SK-N-SH (cell line): ENCODE measurements around the gene ABI3.
A peak's percentile ranks its signal among the peaks of the same experiment; 100 is the strongest.

ENCODE experiments used
- TF ChIP-seq, protein P1 (sequence below): fragments of 200-600 bp; sonication (generic); IDR thresholded peaks from 2 replicates; pipeline ENCODE4 v1.6.1; 2017; ENCODE audit warnings: antibody characterized with exemption, mild to moderate bottlenecking, moderate library complexity
- TF ChIP-seq, protein P2 (sequence below): IDR thresholded peaks from 2 replicates; pipeline ENCODE4 v1.4.0; 2012; ENCODE audit warnings: low read depth

DNA sequence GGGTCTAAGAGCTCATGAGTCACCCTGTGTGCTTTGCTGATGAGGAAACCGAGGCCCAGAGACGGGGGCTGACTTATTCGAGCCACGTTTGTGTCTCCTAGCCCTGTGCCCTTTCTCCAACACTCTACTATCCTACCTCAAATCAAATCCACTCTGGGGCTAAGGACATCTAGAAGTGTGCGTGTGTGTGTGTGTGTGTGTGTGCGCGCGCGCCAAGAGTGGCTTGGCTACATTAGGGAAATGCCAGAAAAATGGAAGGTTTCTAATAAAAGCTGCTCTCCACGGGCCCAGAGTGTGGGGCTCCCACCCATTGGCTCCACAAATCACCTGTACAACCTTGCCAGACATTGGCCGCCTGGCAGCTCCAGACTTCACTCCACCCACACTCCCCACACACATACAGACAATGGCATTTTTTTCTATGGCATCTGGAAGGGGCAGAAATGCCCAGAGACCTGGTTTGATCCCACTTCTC is 50.3 kb downstream of the ABI3 start:
- TF ChIP-seq, protein P1, sequence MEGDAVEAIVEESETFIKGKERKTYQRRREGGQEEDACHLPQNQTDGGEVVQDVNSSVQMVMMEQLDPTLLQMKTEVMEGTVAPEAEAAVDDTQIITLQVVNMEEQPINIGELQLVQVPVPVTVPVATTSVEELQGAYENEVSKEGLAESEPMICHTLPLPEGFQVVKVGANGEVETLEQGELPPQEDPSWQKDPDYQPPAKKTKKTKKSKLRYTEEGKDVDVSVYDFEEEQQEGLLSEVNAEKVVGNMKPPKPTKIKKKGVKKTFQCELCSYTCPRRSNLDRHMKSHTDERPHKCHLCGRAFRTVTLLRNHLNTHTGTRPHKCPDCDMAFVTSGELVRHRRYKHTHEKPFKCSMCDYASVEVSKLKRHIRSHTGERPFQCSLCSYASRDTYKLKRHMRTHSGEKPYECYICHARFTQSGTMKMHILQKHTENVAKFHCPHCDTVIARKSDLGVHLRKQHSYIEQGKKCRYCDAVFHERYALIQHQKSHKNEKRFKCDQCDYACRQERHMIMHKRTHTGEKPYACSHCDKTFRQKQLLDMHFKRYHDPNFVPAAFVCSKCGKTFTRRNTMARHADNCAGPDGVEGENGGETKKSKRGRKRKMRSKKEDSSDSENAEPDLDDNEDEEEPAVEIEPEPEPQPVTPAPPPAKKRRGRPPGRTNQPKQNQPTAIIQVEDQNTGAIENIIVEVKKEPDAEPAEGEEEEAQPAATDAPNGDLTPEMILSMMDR: no peak
- TF ChIP-seq, protein P2, sequence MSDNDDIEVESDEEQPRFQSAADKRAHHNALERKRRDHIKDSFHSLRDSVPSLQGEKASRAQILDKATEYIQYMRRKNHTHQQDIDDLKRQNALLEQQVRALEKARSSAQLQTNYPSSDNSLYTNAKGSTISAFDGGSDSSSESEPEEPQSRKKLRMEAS: peak; percentile 33; the same call in 1 of the 2 replicates
